CD4-positive, alpha-beta T cell treated with Interleukin-15 for 4 hours (primary cell): ENCODE data around the gene ZBTB20.

Experiments
- DNase-seq: peaks from one replicate; pipeline ENCODE4 v3.0.0-alpha.2; 2020; ENCODE audit warnings: low spot score

Gene ZBTB20

GRCh38 chr3:114519415-114519814 is 627.7 kb downstream of the ZBTB20 start:
- peak; percentile 13 for DNase-seq

DNA sequence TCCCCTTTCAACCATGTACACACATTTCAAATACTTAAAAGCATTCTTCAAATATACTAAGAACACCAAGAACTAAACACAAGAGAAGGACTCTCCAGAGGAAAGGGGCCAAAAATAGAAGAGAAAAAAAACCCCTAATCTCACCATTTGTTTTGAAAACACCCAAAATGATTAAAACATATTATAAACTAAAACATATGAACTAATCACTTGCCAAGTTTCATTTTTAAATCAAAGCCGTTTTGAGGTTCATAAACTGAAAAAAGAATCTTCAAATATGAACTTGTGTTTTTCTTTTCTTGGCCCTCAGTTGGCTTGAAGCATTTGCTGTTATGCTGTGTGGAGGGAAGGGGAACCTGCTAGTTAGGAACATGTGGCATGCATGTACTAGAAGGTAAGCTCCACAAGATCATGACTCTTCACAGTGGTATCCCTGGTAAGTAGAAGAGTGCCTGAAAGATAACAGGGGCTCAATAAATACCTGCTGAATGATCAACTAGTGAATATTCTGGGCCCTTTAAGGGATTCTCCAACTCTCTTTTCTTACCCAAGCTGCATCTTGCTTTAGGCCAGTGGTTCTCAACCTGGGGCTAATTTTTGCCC is 628.8 kb downstream of the ZBTB20 start:
- DNase-seq: no peak

DNA sequence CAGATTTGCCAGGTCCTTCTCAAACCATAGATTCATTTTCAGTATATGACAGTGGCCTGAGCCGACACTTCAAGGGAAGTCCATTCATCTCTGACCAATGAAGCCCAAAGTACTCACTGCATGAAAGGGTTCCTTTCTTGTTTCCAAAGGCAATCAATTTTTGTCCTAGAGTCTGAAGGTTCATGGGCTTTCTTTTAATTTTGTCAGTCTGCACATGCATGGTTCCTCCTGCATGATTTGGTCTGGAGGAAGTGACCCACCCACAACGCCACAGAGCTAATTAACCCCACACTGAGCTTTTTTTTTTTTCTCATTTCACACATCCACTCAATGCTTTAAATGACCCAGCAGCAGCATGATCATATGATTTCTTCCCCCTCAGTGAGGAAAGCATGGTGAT is 636.9 kb downstream of the ZBTB20 start:
- DNase-seq: no peak

GRCh38 chr3:114509756-114510155 is 637.3 kb downstream of the ZBTB20 start:
- no peak for DNase-seq

DNA sequence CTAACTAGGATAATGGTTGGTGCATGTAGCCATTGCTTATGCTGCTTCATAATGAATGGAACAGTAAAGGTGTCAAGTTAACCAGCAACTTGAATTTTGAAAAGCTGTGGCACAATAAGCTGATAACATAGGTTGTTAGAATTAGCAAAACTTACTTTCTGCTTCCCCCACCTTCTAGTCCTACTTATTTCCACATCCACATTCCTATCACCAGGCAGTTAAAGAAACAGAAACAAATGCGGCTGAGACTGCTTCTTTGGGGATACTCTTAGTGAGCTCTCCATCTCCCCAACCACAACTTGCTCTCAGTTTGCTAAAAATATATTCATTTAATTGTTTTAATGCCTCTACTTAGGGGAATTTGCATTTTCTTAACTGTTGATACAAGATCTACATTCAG is 638.1 kb downstream of the ZBTB20 start:
- DNase-seq: no peak

DNA sequence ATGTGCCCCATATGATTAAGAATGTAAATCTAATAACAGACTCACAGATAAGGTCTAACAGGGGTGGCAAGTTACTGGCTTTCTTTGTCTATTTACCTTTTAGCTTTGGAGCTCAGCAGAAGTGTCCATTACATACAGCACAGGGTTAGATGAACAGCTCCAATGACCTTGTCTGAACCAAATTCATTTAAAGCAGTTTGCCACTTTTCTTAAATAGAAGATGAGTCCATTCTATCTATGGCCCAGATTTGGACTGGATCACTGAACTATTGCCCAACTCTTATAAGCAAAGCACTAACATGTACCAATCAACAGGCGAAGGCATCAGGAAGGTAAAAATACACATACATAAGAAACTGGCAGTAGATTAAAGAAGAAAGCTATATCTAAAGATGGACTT is 638.9 kb downstream of the ZBTB20 start:
- no peak for DNase-seq

- no peak for DNase-seq
Observed at GRCh38 chr3:114506591-114507300, 640.3 kb downstream of the ZBTB20 start.

DNA sequence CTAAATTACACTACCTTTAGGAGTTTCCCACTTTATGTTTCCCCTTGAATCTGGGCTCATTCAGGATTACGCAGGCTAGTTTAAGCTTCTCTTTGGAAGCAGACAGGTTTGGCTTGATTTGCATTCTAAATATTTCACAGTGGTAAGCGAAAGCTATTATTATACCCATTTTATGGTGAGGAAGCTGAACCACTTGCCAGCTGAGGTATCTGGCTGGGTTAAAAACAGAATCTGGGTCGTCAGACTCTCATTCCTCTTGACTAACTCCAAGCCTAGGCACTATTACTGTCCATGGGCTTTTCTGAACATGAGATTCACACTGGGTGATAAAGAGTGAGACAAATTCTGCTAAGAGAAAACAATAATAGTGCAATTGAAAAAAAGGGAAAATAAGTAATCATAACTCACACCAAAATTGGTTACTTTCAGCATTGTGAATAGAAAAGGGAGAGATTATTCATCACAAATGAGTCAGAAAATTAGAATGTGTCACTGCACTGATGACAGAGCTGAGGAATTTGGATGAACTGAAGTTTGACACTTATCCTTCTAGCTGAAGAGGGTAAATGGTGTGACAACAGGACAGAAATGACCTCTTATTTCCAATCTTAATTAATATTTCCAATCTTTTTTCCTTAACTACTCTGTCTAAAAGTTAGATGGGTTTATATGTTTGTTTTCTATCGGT is 642.0 kb downstream of the ZBTB20 start:
- DNase-seq: no peak

DNA sequence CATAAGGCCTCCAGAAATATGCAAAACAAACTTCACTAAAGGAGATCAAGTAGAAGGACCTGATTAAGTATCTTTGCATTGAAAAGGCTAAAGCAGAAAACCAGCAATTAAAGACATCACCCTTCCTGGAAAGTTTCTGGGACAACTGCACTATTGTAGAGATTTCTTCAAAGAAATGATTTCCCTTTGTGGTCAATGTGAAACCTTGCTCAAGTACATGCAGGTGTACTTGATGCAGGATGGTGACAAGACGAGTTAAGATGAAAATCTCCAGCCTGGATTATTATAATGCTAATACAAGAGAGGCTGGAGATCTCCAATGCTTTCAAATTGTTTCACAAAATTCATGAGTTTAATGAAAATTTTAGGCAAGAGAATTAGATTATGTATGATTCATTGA is 644.9 kb downstream of the ZBTB20 start:
- no peak for DNase-seq

GRCh38 chr3:114499976-114500375 is 647.1 kb downstream of the ZBTB20 start:
- peak; percentile 17 for DNase-seq

DNA sequence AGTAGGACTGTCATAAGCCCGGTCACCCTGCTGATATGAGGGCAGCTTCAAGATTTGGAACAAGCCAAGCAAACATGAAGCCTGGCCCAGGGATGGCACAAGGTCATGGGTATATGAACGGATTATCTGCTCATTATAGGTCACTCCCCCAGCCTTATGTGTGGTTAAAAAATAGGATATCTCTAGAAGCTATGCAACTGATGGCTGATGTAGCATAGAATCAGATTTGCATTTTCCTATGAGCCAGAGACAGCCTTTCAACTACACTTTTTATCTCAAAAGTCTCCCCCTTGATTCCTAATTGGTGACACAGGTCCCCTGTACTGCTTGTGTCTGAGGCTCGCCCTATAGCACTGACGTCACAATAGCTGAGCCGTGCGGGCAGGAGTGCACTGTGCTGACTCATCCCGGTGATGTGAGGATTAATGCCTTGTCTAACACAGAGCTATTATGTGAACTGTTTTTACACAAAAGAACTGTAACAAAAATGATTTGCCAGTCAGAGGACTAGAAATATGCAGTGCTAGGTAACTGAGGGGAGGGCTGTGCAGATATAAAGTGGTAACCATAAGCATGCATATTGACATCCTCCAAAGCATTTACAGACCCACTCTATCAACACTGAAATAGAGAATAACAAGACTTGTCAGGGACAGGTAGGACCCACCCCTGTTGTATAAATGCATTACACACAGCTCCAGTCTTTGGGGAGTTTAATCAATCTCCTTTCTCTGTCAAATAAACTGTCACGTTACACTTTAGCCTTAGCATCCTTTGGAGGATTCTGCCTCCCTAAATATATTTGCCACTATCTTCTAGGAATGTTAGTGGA is 648.3 kb downstream of the ZBTB20 start:
- no peak for DNase-seq

GRCh38 chr3:114496874-114497273 is 650.2 kb downstream of the ZBTB20 start:
- no peak for DNase-seq

- no peak for DNase-seq
Observed at GRCh38 chr3:114496466-114496865, 650.6 kb downstream of the ZBTB20 start.

- DNase-seq: no peak
Observed at GRCh38 chr3:114496021-114496434, 651.1 kb downstream of the ZBTB20 start.

- no peak for DNase-seq
Observed at GRCh38 chr3:114494498-114494897, 652.6 kb downstream of the ZBTB20 start.

GRCh38 chr3:114490829-114491228 is 656.3 kb downstream of the ZBTB20 start:
- no peak for DNase-seq

DNA sequence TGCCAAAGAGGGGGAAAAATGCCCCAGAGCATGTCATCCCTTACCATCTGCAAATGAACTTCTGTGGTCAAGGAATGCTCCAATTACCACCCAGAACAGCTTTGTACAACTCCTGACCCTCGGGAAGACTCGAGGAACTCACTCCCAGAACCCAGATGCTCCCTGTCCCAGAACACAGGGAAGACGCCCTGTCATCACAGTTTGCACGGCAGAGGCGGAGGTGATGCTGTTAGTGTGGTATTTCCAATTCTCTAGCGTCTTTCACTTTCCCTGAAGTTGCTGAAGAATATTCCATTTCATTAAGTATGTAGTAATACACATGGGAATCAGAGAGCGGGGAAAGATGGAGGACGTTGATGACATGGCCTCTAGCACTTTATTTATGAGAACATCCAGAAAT is 659.6 kb downstream of the ZBTB20 start:
- no peak for DNase-seq

DNA sequence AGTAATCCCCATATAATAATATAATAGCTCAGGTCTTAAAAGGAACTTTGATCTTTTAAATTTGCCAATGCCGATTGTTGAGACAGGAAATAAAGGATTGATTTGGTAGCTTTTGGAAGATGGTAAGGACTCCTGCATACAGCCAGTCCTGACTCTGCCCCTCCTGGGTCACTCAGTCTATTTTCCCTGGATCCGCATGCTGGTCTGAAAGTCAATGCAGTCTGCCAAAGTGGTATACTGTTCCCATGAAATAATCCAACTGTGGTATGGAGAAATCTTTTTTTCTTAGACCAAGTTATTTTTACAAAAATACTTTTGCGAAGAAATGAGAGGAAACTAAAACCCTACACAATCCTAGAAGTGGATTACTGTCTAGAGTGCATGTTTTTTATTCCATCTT is 662.2 kb downstream of the ZBTB20 start:
- no peak for DNase-seq

DNA sequence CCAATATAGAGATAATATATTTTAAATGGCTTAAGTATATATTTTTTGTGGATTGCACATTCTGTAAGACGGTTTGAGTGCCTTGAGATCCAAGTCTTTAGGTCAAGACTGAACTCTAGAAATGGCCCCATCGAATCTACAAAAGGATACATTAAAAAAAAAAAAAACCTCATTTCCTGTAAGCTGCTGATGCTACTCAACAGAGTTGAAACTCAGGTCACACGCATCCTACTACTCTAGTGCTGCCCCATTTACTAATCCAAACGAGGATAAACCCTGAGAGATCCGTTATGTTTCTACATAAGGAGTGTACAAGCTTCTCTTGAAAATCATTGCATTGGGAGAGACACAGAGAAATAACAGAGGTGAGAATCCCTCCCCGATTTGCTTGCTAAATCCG is 666.0 kb downstream of the ZBTB20 start:
- DNase-seq: no peak

DNA sequence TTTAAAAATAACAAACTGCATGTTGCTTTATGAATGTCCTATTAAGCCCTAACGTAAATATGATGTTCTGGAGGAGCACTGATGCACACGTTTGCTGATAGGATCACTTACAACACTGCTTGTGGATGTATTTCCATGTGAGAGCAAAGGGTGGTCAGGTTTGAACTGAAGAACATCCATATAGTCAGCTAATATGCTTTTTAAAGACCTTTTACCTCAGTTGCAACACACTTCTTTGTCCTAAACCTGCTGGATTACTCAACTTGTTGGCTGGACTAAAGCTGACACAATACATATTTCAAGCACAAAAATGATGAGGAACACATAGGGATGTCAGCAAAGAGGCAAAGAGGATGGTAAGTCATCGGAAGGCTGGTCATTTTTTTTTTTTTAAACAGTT is 666.6 kb downstream of the ZBTB20 start:
- DNase-seq: no peak

GRCh38 chr3:114478801-114479200 is 668.3 kb downstream of the ZBTB20 start:
- DNase-seq: no peak

- no peak for DNase-seq
Observed at GRCh38 chr3:114476511-114476910, 670.6 kb downstream of the ZBTB20 start.

GRCh38 chr3:114471478-114471877 is 675.6 kb downstream of the ZBTB20 start:
- DNase-seq: no peak
